ENCODE measurements around the gene BCL2L2.

BCL2L2 gene

DNA sequence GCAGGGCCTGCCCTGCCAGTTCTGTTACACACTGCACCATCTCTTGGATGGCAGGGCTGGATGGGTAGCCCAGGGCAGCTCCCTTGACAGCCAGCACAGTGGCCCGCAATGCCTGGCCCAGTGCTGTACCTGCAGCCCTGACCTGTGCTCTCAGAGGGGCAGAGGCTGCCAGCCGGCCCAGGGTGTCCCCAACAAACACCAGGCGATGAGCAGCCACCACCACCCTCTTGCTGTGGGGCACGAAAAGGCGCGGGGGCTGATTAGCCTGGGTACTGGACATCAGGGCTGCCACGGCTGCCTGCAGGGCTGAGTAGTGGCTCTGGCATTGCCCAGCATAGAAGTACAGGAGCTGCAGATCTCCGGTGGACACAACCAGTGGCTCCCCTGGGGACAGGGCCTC, 50.6 kb downstream of the BCL2L2 start:
- no peak for DNase-seq

DNA sequence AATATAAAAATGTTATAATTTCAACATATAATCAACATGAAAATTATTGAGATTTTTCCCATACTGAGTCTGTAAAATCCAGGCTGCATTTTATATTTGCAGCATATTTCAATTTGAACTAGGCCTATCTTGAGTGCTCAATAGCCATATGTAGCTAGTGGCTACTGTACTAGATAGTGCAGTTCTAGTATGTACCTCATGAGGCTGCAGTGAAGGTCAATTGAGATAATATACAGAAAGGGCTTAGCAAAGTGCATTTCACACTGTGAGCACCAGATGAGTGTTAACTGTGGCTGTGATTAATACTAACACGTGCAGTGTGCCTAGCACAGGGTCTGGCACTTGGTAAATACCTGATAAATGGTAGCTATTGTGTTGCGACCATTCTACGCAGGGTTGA, 51.4 kb downstream of the BCL2L2 start:
- DNase-seq, result no peak

DNA sequence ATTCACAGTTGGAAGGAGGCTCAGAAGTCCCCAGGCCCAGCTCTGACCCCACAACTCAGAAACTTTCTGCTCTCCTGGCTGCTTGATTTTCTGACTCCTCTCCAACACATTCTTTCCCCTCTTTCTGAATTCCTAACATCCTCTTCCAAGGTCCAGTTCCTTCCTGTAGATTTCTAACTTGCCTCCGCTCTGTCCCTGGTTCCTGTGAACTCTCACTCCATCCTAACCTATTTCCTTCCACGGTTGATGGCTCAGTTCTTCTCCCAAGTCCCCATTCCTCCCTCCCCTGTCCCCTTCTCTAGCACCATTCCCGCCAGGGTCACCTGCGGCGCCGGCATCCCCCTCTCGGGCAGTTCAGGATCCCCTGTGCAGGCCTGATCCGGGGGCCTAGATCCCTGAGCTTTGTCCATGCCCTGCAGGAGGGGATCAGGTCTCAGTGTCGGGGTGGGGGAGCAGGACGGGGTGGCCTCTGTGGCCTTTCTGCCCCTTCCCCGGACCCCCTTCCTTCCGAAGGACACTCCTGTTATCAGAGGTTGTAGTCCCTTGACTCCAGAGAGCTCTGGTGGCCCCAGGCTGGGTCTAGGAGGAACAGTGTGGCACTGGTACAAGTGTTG, 52.0 kb downstream of the BCL2L2 start:
- DNase-seq, result no peak

DNA sequence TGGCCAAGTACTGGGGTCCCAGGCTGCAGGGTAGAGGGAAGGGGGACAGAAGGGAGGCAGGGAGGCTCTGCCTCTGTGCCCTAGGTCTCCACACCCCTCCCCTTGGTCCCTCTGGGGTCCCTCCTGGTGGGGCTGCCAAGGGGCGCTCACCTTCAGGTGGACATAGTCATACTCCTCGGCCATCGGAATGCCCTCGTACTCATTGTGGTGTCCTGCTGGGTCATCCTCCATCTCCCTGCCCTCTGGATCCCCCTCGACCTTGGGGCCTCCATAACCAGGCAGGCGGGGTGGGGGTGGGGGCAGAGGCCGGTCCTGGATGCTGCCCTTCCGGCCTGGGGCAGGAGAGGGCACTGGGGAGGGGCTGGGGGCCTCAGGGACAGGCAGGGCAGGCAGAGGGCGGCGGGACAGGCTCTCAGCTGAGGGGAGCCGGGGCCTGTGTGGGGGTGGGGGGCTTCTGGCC, 52.6 kb downstream of the BCL2L2 start:
- no peak for DNase-seq

DNA sequence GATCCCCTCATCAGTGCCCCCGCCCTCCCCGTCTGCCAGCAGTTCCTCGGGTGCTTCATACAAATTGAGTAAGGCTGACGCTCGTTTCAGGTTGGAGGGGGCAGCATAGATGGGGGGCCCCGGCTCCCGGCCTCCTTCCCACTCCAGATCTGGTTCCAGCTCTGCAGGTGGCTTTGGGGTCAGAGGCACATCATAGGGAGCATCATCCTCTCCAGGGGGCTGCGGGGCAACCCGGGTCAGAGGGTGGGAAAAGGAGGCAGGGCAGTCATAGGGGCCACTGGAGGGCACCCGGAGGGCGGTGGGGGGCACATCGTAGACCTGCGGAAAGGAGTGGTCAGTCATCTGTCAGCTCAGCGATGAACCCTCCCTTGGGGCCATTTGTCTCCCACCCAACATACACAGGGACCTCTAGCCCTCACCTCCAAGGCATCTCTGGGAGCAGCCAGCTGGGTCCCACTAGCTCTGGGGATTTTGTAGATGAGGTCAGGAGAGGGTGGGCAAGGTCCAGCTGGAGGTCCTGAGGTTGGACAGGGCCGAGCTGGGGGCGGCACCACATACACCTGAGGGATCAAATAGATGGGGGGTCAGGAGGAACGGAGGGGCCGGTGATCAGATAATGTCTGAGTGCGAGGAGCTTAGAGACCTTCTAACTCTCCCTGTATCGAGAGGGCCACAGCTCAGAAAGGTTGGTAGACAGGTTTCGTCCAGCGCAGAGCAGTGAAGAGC, 53.3 kb downstream of the BCL2L2 start:
- no peak for DNase-seq

DNA sequence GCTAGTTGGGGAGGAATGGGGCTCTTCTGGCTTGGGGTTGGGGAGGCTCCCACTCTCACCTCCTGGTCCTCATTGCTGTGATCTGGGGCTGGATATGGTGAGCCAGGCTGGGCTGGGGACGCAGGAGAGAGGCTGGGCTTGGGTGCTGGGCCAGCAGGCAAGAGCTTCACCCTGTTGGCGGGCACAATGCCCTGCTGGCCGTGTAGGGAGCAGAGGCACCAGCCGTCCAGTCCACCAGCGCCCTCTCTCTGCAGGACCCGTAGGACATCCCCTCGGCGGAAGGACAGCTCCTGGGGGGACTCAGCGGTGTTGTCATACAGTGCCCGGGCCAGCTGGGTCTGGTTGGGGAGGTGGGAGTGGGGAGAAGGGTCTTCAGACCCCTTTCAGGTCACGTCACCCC, 53.9 kb downstream of the BCL2L2 start:
- DNase-seq, result no peak

DNA sequence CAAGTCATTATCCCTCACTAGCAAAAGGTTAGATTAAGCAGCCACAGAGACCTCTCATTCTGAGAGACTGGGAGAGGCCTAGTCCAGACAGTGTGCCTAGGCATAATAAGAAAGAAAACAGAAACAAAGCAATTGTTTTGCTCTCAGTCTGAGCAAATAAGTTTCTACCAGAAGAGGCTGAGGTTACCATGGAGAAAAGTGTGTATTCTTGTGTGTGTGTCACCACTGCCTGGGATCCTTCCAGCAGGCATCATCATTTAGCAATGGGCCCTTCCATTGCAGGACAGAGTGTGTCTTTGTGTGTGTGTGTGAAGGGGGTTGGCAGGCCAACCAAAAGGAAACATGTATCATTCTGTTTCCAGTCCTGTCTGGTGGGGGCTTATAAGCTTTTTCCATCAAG, 54.7 kb downstream of the BCL2L2 start:
- DNase-seq, result no peak

All from stimulated activated CD8-positive, alpha-beta memory T cell treated with anti-CD3 and anti-CD28 coated beads, Interleukin-4, amount 100 ng/mL, for 48 hours (primary cell).